KMS-11 (cell line): ENCODE measurements around the gene FAM156A.
A peak's percentile ranks its signal among the peaks of the same experiment; 100 is the strongest.
"Not testable (repeated sequence)": the region's sequence is repeated elsewhere in the genome, so short reads cannot be mapped to it uniquely, and the experiment has no call there.

Experiments
- H2AFZ ChIP-seq: fragments of 200-600 bp; sonication (generic); 2 replicates; pipeline ENCODE4 v1.6.1; 2016; ENCODE audit warnings: antibody characterized with exemption, mixed run types, low read depth
- H3K27ac ChIP-seq: fragments of 200-600 bp; sonication (generic); 2 replicates; pipeline ENCODE4 v1.6.1; 2016; ENCODE audit warnings: mild to moderate bottlenecking, mixed run types
- H3K27me3 ChIP-seq: fragments of 200-600 bp; sonication (generic); 2 replicates; pipeline ENCODE4 v1.6.1; 2017; ENCODE audit warnings: mild to moderate bottlenecking, low read depth, mixed run types, moderate library complexity; ENCODE audit not compliant: insufficient read depth
- H3K36me3 ChIP-seq: fragments of 200-600 bp; sonication (generic); 2 replicates; pipeline ENCODE4 v1.6.1; 2017; ENCODE audit warnings: mild to moderate bottlenecking, mixed run types; ENCODE audit not compliant: insufficient read depth
- H3K4me1 ChIP-seq: fragments of 200-600 bp; sonication (generic); 2 replicates; pipeline ENCODE4 v1.6.1; 2016; ENCODE audit warnings: mild to moderate bottlenecking, low read depth, mixed run types; ENCODE audit not compliant: poor library complexity, severe bottlenecking
- H3K4me2 ChIP-seq: fragments of 200-600 bp; sonication (generic); 2 replicates; pipeline ENCODE4 v1.7.0; 2016; ENCODE audit warnings: mild to moderate bottlenecking, mixed run types
- H3K4me3 ChIP-seq: fragments of 200-600 bp; sonication (generic); IDR thresholded peaks from 2 replicates; pipeline ENCODE4 v1.6.1; 2017; ENCODE audit warnings: low read depth, low read length, mixed read lengths; ENCODE audit not compliant: insufficient read depth
- H3K79me2 ChIP-seq: fragments of 200-600 bp; sonication (generic); 2 replicates; pipeline ENCODE4 v1.6.1; 2016; ENCODE audit warnings: low read depth, mixed run types; ENCODE audit not compliant: insufficient read depth
- H3K9ac ChIP-seq: fragments of 200-600 bp; sonication (generic); 2 replicates; pipeline ENCODE4 v1.6.1; 2016; ENCODE audit warnings: mild to moderate bottlenecking, mixed run types
- H4K20me1 ChIP-seq: fragments of 200-600 bp; sonication (generic); 2 replicates; pipeline ENCODE4 v1.6.1; 2016; ENCODE audit warnings: mild to moderate bottlenecking, mixed run types; ENCODE audit not compliant: insufficient read depth
- TF ChIP-seq, protein P1 (sequence below): fragments of 200-600 bp; sonication (generic); conservative IDR thresholded peaks from 2 replicates; pipeline ENCODE4 v1.6.1; 2017; ENCODE audit warnings: low read depth, mild to moderate bottlenecking, antibody characterized with exemption, low read length, moderate library complexity, mixed read lengths

Gene FAM156A

DNA sequence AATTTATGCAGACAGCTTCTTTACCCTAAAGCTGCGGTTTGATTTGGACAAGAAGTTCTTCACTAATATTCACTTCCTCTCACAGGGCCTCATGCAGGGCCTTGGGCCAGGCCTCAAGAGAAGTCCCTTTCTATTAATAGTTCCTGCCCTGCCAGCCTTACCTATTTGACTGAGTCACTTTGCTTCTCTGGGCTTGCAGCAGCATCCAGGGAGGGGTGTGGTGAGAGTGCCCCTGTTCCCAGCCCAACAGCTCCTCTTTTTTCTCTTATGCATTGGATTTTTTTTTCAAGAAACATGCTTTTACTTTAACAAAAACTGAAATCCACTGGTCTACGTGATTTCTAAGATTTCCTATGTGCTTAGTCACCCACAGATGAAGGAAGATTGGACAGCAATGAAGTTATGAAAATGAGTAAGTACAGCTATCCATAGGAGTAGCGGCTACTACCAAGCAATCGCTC lies 34.5 kb downstream of the FAM156A start:
- peak overlapping the region; percentile 78 for H3K27ac ChIP-seq
- H3K4me3 ChIP-seq: no peak overlapping the region
- peak overlapping the region; percentile 37 for H3K4me2 ChIP-seq
- peaks cover 21% of the 10 kb centered on the region for H3K4me1 ChIP-seq
- TF ChIP-seq, protein P1, sequence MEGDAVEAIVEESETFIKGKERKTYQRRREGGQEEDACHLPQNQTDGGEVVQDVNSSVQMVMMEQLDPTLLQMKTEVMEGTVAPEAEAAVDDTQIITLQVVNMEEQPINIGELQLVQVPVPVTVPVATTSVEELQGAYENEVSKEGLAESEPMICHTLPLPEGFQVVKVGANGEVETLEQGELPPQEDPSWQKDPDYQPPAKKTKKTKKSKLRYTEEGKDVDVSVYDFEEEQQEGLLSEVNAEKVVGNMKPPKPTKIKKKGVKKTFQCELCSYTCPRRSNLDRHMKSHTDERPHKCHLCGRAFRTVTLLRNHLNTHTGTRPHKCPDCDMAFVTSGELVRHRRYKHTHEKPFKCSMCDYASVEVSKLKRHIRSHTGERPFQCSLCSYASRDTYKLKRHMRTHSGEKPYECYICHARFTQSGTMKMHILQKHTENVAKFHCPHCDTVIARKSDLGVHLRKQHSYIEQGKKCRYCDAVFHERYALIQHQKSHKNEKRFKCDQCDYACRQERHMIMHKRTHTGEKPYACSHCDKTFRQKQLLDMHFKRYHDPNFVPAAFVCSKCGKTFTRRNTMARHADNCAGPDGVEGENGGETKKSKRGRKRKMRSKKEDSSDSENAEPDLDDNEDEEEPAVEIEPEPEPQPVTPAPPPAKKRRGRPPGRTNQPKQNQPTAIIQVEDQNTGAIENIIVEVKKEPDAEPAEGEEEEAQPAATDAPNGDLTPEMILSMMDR: no peak
- no peaks in the 10 kb centered on the region for H3K36me3 ChIP-seq
- no peaks in the 10 kb centered on the region for H3K79me2 ChIP-seq
- peak overlapping the region; percentile 38; the same call in 1 of the 2 replicates for H2AFZ ChIP-seq
- H3K27me3 ChIP-seq: no peaks in the 10 kb centered on the region
- no peaks in the 10 kb centered on the region for H4K20me1 ChIP-seq
- H3K9ac ChIP-seq: peak overlapping the region; percentile 44

- not testable (repeated sequence) for H4K20me1 ChIP-seq, H3K27me3 ChIP-seq, H3K4me3 ChIP-seq, H2AFZ ChIP-seq, H3K36me3 ChIP-seq, H3K27ac ChIP-seq, H3K9ac ChIP-seq, H3K4me2 ChIP-seq, H3K4me1 ChIP-seq, H3K79me2 ChIP-seq
These were observed 43.6 kb downstream of the FAM156A start for GRCh38 chrX:52914704-52915103.

DNA sequence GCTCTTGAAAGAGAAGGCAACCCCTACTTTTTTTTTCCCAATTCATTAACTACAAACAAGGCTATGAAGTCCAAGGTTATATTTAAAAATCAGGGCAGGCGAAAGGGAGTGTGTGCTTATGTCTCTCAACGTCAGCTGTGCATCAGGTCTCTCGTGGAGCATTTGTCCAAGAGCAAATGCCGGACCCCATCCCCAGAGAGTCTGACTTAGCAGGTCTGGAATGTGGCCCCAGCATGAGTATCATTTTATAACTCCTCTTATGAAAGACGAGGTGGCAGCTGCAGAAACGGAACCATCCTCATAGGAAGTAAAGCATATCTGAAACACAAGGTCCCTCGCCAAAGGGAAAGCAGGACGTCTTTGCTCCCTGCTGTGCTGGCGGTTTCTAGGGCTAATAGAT lies 44.6 kb downstream of the FAM156A start:
- H2AFZ ChIP-seq, H3K4me3 ChIP-seq, H4K20me1 ChIP-seq, H3K4me2 ChIP-seq, H3K9ac ChIP-seq, H3K4me1 ChIP-seq, H3K79me2 ChIP-seq, H3K27me3 ChIP-seq, H3K36me3 ChIP-seq, H3K27ac ChIP-seq: not testable (repeated sequence)

DNA sequence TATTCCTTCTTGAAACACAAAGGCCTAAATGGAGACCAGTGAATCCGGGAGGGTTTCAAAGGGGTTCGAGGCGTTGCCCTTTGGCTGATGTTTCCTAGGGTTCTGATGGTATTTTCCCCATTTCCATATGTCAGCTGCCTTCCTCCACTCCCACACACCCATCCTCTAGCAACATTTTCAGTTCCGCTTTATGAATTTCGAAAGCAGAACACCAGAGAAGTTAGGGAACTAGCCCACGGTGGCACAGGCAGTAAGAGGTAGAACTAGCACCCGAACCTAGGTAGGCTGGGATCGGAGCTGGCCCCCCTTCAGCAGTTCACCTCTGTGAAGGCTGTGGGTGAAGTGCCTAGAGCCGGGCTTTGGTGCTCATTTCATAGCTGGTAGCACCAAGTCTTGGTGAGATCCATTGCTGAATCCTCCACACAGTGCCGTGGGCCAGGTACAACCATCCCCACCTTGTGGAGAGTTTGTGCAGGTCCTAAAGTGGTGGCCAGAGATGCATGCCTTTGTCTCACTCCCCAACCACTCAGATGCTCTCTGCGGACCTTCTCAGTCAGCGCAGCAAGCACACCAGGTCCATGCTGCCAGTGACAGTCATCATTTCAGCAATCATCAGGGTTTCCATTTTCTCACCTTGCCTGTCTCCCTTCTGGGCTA lies 48.9 kb downstream of the FAM156A start:
- not testable (repeated sequence) for H3K4me1 ChIP-seq, H4K20me1 ChIP-seq, H3K4me2 ChIP-seq, H3K36me3 ChIP-seq, H3K27ac ChIP-seq, H2AFZ ChIP-seq, H3K9ac ChIP-seq, H3K79me2 ChIP-seq, H3K4me3 ChIP-seq, H3K27me3 ChIP-seq

DNA sequence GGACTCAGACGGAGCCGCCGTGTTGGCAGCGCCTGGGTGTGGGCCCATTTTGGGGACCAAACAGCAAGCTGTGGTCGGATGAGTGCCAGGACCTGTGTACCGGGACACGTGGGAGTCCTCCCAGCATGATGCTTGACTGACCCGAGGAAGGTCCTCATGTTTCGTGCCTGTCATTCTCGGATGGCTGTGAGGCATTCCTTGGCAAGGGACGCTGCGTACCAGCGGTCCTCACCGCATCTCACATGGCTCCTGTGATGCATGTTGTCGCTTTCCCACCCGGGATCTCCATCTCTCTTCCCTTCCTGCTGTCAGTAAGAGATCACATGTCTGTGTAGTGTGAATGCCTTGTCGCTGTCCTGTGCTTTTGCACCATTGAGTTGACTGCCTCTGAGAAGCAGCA lies 50.4 kb downstream of the FAM156A start:
- H3K79me2 ChIP-seq, H3K4me1 ChIP-seq, H3K9ac ChIP-seq, H3K27me3 ChIP-seq, H2AFZ ChIP-seq, H3K4me2 ChIP-seq, H3K27ac ChIP-seq, H3K36me3 ChIP-seq, H3K4me3 ChIP-seq, H4K20me1 ChIP-seq: not testable (repeated sequence)

DNA sequence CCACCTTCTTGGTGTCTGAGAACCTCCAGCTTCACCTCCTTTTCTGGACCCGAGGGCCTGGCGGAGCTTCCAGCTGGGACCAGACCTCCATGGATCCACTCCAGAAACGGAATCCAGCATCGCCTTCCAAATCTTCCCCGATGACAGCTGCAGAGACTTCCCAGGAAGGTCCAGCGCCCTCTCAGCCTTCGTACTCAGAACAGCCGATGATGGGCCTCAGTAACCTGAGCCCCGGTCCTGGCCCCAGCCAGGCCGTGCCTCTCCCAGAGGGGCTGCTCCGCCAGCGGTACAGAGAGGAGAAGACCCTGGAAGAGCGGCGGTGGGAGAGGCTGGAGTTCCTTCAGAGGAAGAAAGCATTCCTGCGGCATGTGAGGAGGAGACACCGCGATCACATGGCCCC lies 51.2 kb downstream of the FAM156A start:
- not testable (repeated sequence) for H3K79me2 ChIP-seq, H3K9ac ChIP-seq, H3K4me1 ChIP-seq, H3K27me3 ChIP-seq, H3K4me2 ChIP-seq, H4K20me1 ChIP-seq, H3K36me3 ChIP-seq, H2AFZ ChIP-seq, H3K4me3 ChIP-seq, H3K27ac ChIP-seq

DNA sequence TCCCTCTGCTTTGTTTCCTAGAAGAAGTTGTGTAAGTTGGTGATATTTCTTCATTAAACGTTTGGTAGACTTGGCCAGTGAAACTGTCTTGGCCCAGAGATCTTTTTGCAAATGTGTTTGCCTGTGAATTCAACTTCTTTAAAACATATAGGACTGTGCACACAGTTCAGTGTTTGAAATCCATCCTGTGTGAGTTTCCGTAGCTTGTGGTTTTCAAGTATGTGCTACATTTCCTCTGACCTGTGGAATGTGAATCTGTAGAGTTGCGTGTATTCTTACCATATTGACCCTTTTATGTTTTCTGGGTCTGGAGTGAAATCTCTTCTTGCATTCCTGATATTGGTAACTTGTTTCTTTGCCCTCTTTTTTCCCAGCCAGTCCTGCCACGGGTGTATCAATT lies 52.2 kb downstream of the FAM156A start:
- H3K4me3 ChIP-seq, H3K9ac ChIP-seq, H3K27ac ChIP-seq, H3K4me1 ChIP-seq, H3K4me2 ChIP-seq, H3K27me3 ChIP-seq, H3K36me3 ChIP-seq, H4K20me1 ChIP-seq, H3K79me2 ChIP-seq, H2AFZ ChIP-seq: not testable (repeated sequence)

GRCh38 chrX:52905531-52905930 lies 52.8 kb downstream of the FAM156A start:
- H3K36me3 ChIP-seq, H3K79me2 ChIP-seq, H3K27ac ChIP-seq, H3K4me1 ChIP-seq, H4K20me1 ChIP-seq, H3K4me2 ChIP-seq, H3K9ac ChIP-seq, H3K27me3 ChIP-seq, H2AFZ ChIP-seq, H3K4me3 ChIP-seq: not testable (repeated sequence)
